ENCODE data around the gene ASS1. TPM values are rescaled to one million over a fixed set of nuclear protein-coding genes. Genes with fewer than 3 reads are reported as not detected.

ASS1 gene
- total RNA-seq, 1 experiment from 2014 or later: 118 TPM

- H3K27ac Mint-ChIP-seq (ENCODE audit: unreplicated experiment): peak overlapping the region; percentile 79
- no peaks in the 10 kb centered on the region for H3K27me3 Mint-ChIP-seq (ENCODE audit: insufficient read depth, unreplicated experiment)
- BruUV-seq (replicated peaks): TSS peak; percentile 41
- intact Hi-C loops (cut with micrococcal nuclease; ENCODE audit: unreplicated experiment): no loop called here
- H3K36me3 Mint-ChIP-seq (ENCODE audit: insufficient read depth, unreplicated experiment): no peaks in the 10 kb centered on the region
- no peak overlapping the region for H3K4me3 Mint-ChIP-seq (ENCODE audit: unreplicated experiment)
- no peaks in the 10 kb centered on the region for H3K9me3 Mint-ChIP-seq (ENCODE audit: unreplicated experiment)
- peaks cover 19% of the 10 kb centered on the region for H3K4me1 ChIP-seq
- H3K27me3 ChIP-seq (replicated peaks; ENCODE audit: control insufficient read depth, insufficient read depth, low read length): no peaks in the 10 kb centered on the region
- CTCF ChIA-PET: no interaction called here
- H3K4me1 Mint-ChIP-seq (ENCODE audit: low read depth, unreplicated experiment): no peaks in the 10 kb centered on the region
- TF ChIP-seq CTCF (IDR thresholded peaks at IDR 0.05; ENCODE audit: insufficient read depth in 1 of 2, low read depth in 1 of 2, low read length in 1 of 2, severe bottlenecking in 1 of 2, unreplicated experiment in 1 of 2): no peak
- H3K4me3 ChIP-seq (ENCODE audit: low read depth, low read length): no peak overlapping the region
- POLR2A ChIA-PET: interaction anchor here (0.5 kb wide), 1 partner anchor 118 kb away, joined by 3 read pairs; no protein-coding TSS in a partner anchor
- DNase-seq: peak; percentile 24 to 58
- no peaks in the 10 kb centered on the region for H3K36me3 ChIP-seq (ENCODE audit: control insufficient read depth, insufficient read depth, low read length)
- peaks cover 17% of the 10 kb centered on the region for H3K9me3 ChIP-seq
These were observed 54.3 kb downstream of the ASS1 start for GRCh38 chr9:130498918-130499698.

GRCh38 chr9:130499804-130500263 is 55.1 kb downstream of the ASS1 start:
- intact Hi-C loops (cut with micrococcal nuclease; ENCODE audit: unreplicated experiment): no loop called here
- TF ChIP-seq CTCF (IDR thresholded peaks at IDR 0.05; ENCODE audit: insufficient read depth in 1 of 2, low read depth in 1 of 2, low read length in 1 of 2, severe bottlenecking in 1 of 2, unreplicated experiment in 1 of 2): no peak
- Histone ChIP-seq H3K36me3 (ENCODE audit: control insufficient read depth, insufficient read depth, low read length) (no peaks in the 10 kb centered on the region), H3K9me3 (peaks cover 11% of the 10 kb centered on the region), H3K27me3 (replicated peaks; ENCODE audit: control insufficient read depth, insufficient read depth, low read length) (no peaks in the 10 kb centered on the region), H3K4me1 (peaks cover 19% of the 10 kb centered on the region), H3K4me3 (ENCODE audit: low read depth, low read length) (no peak overlapping the region)
- H3K27me3 Mint-ChIP-seq (ENCODE audit: insufficient read depth, unreplicated experiment): no peaks in the 10 kb centered on the region
- CTCF ChIA-PET: no interaction called here
- DNase-seq: peak; percentile 66 to 85
- H3K36me3 Mint-ChIP-seq (ENCODE audit: insufficient read depth, unreplicated experiment): no peaks in the 10 kb centered on the region
- POLR2A ChIA-PET: interaction anchor here (0.5 kb wide), 2 partner anchors 117 to 818 kb away, joined by 3 read pairs; no protein-coding TSS in a partner anchor
- no peak overlapping the region for H3K4me3 Mint-ChIP-seq (ENCODE audit: unreplicated experiment)
- no peaks in the 10 kb centered on the region for H3K9me3 Mint-ChIP-seq (ENCODE audit: unreplicated experiment)
- no peaks in the 10 kb centered on the region for H3K4me1 Mint-ChIP-seq (ENCODE audit: low read depth, unreplicated experiment)
- BruUV-seq (replicated peaks): no TSS peak
- peak overlapping the region; percentile 79 for H3K27ac Mint-ChIP-seq (ENCODE audit: unreplicated experiment)

GRCh38 chr9:130500340-130501180 is 55.8 kb downstream of the ASS1 start:
- H3K27ac Mint-ChIP-seq (ENCODE audit: unreplicated experiment): peak overlapping the region; percentile 79

More at GRCh38 chr9:130500340-130501180, 55.8 kb downstream of the ASS1 start:
- ChIA-PET CTCF (no interaction called here), POLR2A (interaction anchor here (0.5 kb wide), 1 partner anchor 818 kb away, joined by 3 read pairs; no protein-coding TSS in a partner anchor)
- H3K36me3 Mint-ChIP-seq (ENCODE audit: insufficient read depth, unreplicated experiment): no peaks in the 10 kb centered on the region
- Histone ChIP-seq H3K4me3 (ENCODE audit: low read depth, low read length) (no peak overlapping the region), H3K36me3 (ENCODE audit: control insufficient read depth, insufficient read depth, low read length) (no peaks in the 10 kb centered on the region), H3K27me3 (replicated peaks; ENCODE audit: control insufficient read depth, insufficient read depth, low read length) (no peaks in the 10 kb centered on the region), H3K4me1 (peaks cover 19% of the 10 kb centered on the region), H3K9me3 (peaks cover 4% of the 10 kb centered on the region)
- no peak for DNase-seq
- H3K4me3 Mint-ChIP-seq (ENCODE audit: unreplicated experiment): no peak overlapping the region
- H3K9me3 Mint-ChIP-seq (ENCODE audit: unreplicated experiment): no peaks in the 10 kb centered on the region
- H3K27me3 Mint-ChIP-seq (ENCODE audit: insufficient read depth, unreplicated experiment): no peaks in the 10 kb centered on the region
- BruUV-seq (replicated peaks): no TSS peak
- TF ChIP-seq CTCF (IDR thresholded peaks at IDR 0.05; ENCODE audit: insufficient read depth in 1 of 2, low read depth in 1 of 2, low read length in 1 of 2, severe bottlenecking in 1 of 2, unreplicated experiment in 1 of 2): no peak
- intact Hi-C loops (cut with micrococcal nuclease; ENCODE audit: unreplicated experiment): no loop called here
- H3K4me1 Mint-ChIP-seq (ENCODE audit: low read depth, unreplicated experiment): no peaks in the 10 kb centered on the region

Measured in Caco-2 (cell line).